HG03039 (cell line): ENCODE measurements around the gene LPAR3.

ENCODE experiments used
- ATAC-seq: cut with Tn5 transposase; IDR thresholded peaks from one replicate; pipeline ENCODE4 v1.9.1; 2021; ENCODE audit warnings: mild to moderate bottlenecking, moderate library complexity; ENCODE audit not compliant: unreplicated experiment

LPAR3 gene

GRCh38 chr1:84833194-84833593 is 59.8 kb downstream of the LPAR3 start:
- no peak for ATAC-seq

GRCh38 chr1:84830136-84830535 is 62.9 kb downstream of the LPAR3 start:
- no peak for ATAC-seq

- no peak for ATAC-seq
Measured at GRCh38 chr1:84827976-84828375, 65.0 kb downstream of the LPAR3 start.

GRCh38 chr1:84827555-84827954 is 65.5 kb downstream of the LPAR3 start:
- no peak for ATAC-seq

GRCh38 chr1:84825161-84825560 is 67.8 kb downstream of the LPAR3 start:
- no peak for ATAC-seq

- ATAC-seq: no peak
Measured at GRCh38 chr1:84823991-84824390, 69.0 kb downstream of the LPAR3 start.

GRCh38 chr1:84823511-84823910 is 69.5 kb downstream of the LPAR3 start:
- ATAC-seq: no peak

- ATAC-seq: no peak
Measured at GRCh38 chr1:84810343-84810742, 82.7 kb downstream of the LPAR3 start.

GRCh38 chr1:84809023-84809422 is 84.0 kb downstream of the LPAR3 start:
- no peak for ATAC-seq

GRCh38 chr1:84803604-84804003 is 89.4 kb downstream of the LPAR3 start:
- no peak for ATAC-seq

- no peak for ATAC-seq
Measured at GRCh38 chr1:84802567-84803232, 90.3 kb downstream of the LPAR3 start.

- ATAC-seq: no peak
Measured at GRCh38 chr1:84800090-84801073, 92.6 kb downstream of the LPAR3 start.

GRCh38 chr1:84797603-84798002 is 95.4 kb downstream of the LPAR3 start:
- no peak for ATAC-seq

GRCh38 chr1:84795966-84796600 is 96.9 kb downstream of the LPAR3 start:
- ATAC-seq: no peak

GRCh38 chr1:84795213-84795612 is 97.8 kb downstream of the LPAR3 start:
- ATAC-seq: no peak

GRCh38 chr1:84792421-84792820 is 100.6 kb downstream of the LPAR3 start:
- ATAC-seq: no peak

GRCh38 chr1:84789014-84789413 is 104.0 kb downstream of the LPAR3 start:
- ATAC-seq: no peak

GRCh38 chr1:84785271-84786036 is 107.6 kb downstream of the LPAR3 start:
- no peak for ATAC-seq

- no peak for ATAC-seq
Measured at GRCh38 chr1:84782881-84783280, 110.1 kb downstream of the LPAR3 start.

- ATAC-seq: peak; percentile 78
Measured at GRCh38 chr1:84781946-84782771, 110.8 kb downstream of the LPAR3 start.
